ENCODE results near the gene STK38L.

Gene STK38L

GRCh38 chr12:27212861-27213260 is 31.2 kb upstream of the STK38L start:
- no peaks in the 10 kb centered on the region for H3K27me3 ChIP-seq (ENCODE audit: low read depth, low read length)
- H3K4me3 ChIP-seq (ENCODE audit: low read depth in 1 of 2, low read length in 2 of 2): no peak overlapping the region
- H3K27ac ChIP-seq (ENCODE audit: low read length): no peak overlapping the region
- no peaks in the 10 kb centered on the region for H3K36me3 ChIP-seq (ENCODE audit: control insufficient read depth in 1 of 2, insufficient read depth in 2 of 2, low read length in 2 of 2)
- peaks cover 0 to 5% of the 10 kb centered on the region in 2 donors for H3K9me3 ChIP-seq (ENCODE audit: control insufficient read depth in 1 of 2, low read length in 2 of 2)
- H3K4me1 ChIP-seq (ENCODE audit: control insufficient read depth in 1 of 2, insufficient read depth in 2 of 2, low read length in 2 of 2): no peaks in the 10 kb centered on the region

DNA sequence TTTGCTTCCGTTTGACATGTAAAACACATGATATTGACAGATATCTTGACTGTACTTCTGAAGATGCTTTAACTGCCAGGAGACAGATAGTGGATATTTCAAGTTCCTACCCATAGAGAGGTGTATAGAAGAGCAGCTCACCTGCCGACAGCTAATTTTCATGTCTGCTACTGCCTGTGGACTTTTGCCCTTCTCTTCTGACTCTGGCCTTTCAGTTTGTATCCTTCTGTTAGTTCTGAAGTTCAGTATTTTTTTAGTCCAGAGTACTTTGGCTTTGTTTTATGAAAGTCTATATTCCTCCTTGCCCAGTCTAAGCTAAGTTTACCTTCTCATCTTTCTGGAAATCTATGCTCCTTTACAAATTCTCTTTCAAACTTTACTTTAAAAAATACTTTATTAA is 30.8 kb upstream of the STK38L start:
- H3K9me3 ChIP-seq (ENCODE audit: control insufficient read depth in 1 of 2, low read length in 2 of 2): peaks cover 0 to 5% of the 10 kb centered on the region in 2 donors
- no peaks in the 10 kb centered on the region for H3K27me3 ChIP-seq (ENCODE audit: low read depth, low read length)
- no peak overlapping the region for H3K4me3 ChIP-seq (ENCODE audit: low read depth in 1 of 2, low read length in 2 of 2)
- no peaks in the 10 kb centered on the region for H3K36me3 ChIP-seq (ENCODE audit: control insufficient read depth in 1 of 2, insufficient read depth in 2 of 2, low read length in 2 of 2)
- H3K27ac ChIP-seq (ENCODE audit: low read length): no peak overlapping the region
- no peaks in the 10 kb centered on the region for H3K4me1 ChIP-seq (ENCODE audit: control insufficient read depth in 1 of 2, insufficient read depth in 2 of 2, low read length in 2 of 2)

GRCh38 chr12:27213830-27214787 is 30.0 kb upstream of the STK38L start:
- H3K4me3 ChIP-seq (ENCODE audit: low read depth in 1 of 2, low read length in 2 of 2): no peak overlapping the region
- no peaks in the 10 kb centered on the region for H3K27me3 ChIP-seq (ENCODE audit: low read depth, low read length)
- H3K27ac ChIP-seq (ENCODE audit: low read length): no peak overlapping the region

GRCh38 chr12:27217590-27217989 is 26.5 kb upstream of the STK38L start:
- Histone ChIP-seq H3K9me3 (ENCODE audit: control insufficient read depth in 1 of 2, low read length in 2 of 2) (no peaks in the 10 kb centered on the region), H3K27me3 (ENCODE audit: low read depth, low read length) (no peaks in the 10 kb centered on the region), H3K27ac (ENCODE audit: low read length) (no peak overlapping the region), H3K36me3 (ENCODE audit: control insufficient read depth in 1 of 2, insufficient read depth in 2 of 2, low read length in 2 of 2) (no peaks in the 10 kb centered on the region), H3K4me1 (ENCODE audit: control insufficient read depth in 1 of 2, insufficient read depth in 2 of 2, low read length in 2 of 2) (no peaks in the 10 kb centered on the region), H3K4me3 (ENCODE audit: low read depth in 1 of 2, low read length in 2 of 2) (no peak overlapping the region)

More at GRCh38 chr12:27213830-27214787, 30.0 kb upstream of the STK38L start:
- H3K4me1 ChIP-seq (ENCODE audit: control insufficient read depth in 1 of 2, insufficient read depth in 2 of 2, low read length in 2 of 2): no peaks in the 10 kb centered on the region
- peaks cover 0 to 4% of the 10 kb centered on the region in 2 donors for H3K9me3 ChIP-seq (ENCODE audit: control insufficient read depth in 1 of 2, low read length in 2 of 2)
- H3K36me3 ChIP-seq (ENCODE audit: control insufficient read depth in 1 of 2, insufficient read depth in 2 of 2, low read length in 2 of 2): no peaks in the 10 kb centered on the region

DNA sequence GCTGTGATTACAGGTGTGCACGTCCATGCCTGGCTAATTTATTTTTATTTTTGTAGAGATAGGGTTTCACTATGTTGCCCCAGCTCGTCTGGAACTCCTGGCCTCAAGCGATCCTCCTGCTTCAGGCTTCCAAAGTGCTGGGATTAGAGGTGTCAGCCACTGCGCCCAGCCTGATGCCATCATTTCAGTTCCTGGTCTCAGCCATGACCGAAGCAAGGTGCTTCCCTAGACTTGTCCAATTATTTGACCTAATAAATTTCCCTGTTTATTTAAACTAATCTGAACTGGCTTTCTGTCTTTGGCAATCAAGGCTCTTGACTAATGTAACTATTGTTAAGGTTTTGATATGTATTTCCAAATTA is 24.4 kb upstream of the STK38L start:
- Histone ChIP-seq H3K27ac (ENCODE audit: low read length) (no peak overlapping the region), H3K27me3 (ENCODE audit: low read depth, low read length) (no peaks in the 10 kb centered on the region)

DNA sequence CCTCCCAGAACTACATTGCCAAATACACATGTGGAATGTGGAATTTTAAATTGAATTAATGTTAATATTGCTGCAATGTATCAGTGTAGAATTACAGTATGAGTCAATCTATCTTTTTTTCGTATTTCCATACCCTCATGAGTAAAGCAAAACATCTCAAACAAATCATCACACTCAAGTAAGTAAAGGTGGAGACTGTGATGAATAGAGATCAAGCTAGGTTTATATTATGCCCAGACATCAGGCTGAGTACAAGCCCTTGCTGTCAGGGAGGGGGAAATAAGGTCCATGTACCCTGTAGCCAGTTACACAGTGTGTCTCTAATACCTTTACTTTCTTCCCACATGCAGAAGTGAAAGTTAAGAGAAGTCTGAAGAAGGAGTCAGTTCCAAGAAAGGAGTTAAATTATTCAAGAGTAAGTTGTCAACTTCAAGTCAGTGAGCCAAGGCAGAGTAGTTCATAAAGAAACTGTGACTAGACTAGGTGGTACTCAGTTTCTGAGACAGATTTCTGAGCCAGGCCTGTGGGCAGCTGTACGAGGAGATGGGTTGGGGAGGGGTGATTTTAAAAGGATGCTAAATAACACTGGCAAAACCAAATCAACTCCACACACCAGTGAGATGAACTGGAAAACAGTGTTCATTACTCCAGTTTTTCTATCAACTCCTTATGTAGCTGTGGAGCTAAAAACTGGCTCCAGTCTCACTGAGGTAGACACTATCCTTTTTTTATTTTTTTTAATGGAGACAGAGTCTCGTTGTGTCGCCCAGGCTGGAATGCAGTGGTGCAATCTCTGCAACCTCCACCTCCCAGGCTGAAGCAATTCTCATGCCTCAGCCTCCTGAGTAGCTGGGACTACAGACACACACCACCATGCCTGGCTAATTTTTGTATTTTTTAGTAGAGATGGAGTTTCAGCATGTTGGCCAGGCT is 23.8 kb upstream of the STK38L start:
- H3K4me1 ChIP-seq (ENCODE audit: control insufficient read depth in 1 of 2, insufficient read depth in 2 of 2, low read length in 2 of 2): no peaks in the 10 kb centered on the region
- H3K27me3 ChIP-seq (ENCODE audit: low read depth, low read length): no peaks in the 10 kb centered on the region
- H3K27ac ChIP-seq (ENCODE audit: low read length): no peak overlapping the region
- no peaks in the 10 kb centered on the region for H3K9me3 ChIP-seq (ENCODE audit: control insufficient read depth in 1 of 2, low read length in 2 of 2)
- no peaks in the 10 kb centered on the region for H3K36me3 ChIP-seq (ENCODE audit: control insufficient read depth in 1 of 2, insufficient read depth in 2 of 2, low read length in 2 of 2)
- no peak overlapping the region for H3K4me3 ChIP-seq (ENCODE audit: low read depth in 1 of 2, low read length in 2 of 2)

More for the DNA sequence above, 24.4 kb upstream of the STK38L start:
- Histone ChIP-seq H3K4me3 (ENCODE audit: low read depth in 1 of 2, low read length in 2 of 2) (no peak overlapping the region), H3K36me3 (ENCODE audit: control insufficient read depth in 1 of 2, insufficient read depth in 2 of 2, low read length in 2 of 2) (no peaks in the 10 kb centered on the region), H3K9me3 (ENCODE audit: control insufficient read depth in 1 of 2, low read length in 2 of 2) (no peaks in the 10 kb centered on the region), H3K4me1 (ENCODE audit: control insufficient read depth in 1 of 2, insufficient read depth in 2 of 2, low read length in 2 of 2) (no peaks in the 10 kb centered on the region)

- Histone ChIP-seq H3K9me3 (ENCODE audit: control insufficient read depth in 1 of 2, low read length in 2 of 2) (no peaks in the 10 kb centered on the region), H3K36me3 (ENCODE audit: control insufficient read depth in 1 of 2, insufficient read depth in 2 of 2, low read length in 2 of 2) (no peaks in the 10 kb centered on the region), H3K27me3 (ENCODE audit: low read depth, low read length) (no peaks in the 10 kb centered on the region), H3K27ac (ENCODE audit: low read length) (no peak overlapping the region), H3K4me1 (ENCODE audit: control insufficient read depth in 1 of 2, insufficient read depth in 2 of 2, low read length in 2 of 2) (no peaks in the 10 kb centered on the region), H3K4me3 (ENCODE audit: low read depth in 1 of 2, low read length in 2 of 2) (no peak overlapping the region)
These were observed 23.1 kb upstream of the STK38L start for GRCh38 chr12:27220988-27221345.

DNA sequence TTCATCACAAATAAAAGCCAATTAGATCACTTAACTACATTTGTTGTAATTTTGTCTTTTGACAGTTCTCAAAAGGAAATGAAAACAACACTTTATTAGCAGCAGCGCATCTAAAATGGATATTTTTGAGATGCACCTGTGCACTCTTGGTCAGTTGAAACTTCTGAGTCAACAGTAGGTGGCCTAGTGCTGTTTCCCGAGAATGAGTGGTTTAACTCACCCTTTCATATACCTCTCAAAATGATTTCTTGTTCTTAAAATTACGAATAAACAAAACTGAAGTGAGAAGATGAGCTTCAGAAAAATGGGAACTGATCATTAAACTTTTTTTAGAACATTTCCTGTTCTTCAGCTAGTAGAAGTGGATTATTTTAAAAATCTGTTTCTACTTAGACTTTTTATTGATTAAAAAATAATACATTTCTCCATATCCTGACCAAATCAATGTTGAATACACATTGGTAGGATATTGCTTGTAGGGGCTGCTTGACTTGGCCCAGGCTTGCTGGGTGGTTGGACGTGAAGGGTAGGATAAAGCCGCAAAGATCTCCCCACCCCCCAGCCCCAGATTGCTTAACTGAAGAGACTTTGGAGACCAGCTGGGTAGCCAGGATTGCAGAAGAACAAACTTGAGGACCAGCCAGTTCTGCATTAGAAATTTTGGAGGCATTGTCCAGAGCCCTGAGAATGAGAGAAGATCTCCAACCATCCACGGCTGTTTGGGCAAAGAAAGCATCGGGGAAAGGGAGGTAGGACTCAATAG is 22.3 kb upstream of the STK38L start:
- no peaks in the 10 kb centered on the region for H3K36me3 ChIP-seq (ENCODE audit: control insufficient read depth in 1 of 2, insufficient read depth in 2 of 2, low read length in 2 of 2)
- no peak overlapping the region for H3K27ac ChIP-seq (ENCODE audit: low read length)
- H3K4me1 ChIP-seq (ENCODE audit: control insufficient read depth in 1 of 2, insufficient read depth in 2 of 2, low read length in 2 of 2): no peaks in the 10 kb centered on the region

DNA sequence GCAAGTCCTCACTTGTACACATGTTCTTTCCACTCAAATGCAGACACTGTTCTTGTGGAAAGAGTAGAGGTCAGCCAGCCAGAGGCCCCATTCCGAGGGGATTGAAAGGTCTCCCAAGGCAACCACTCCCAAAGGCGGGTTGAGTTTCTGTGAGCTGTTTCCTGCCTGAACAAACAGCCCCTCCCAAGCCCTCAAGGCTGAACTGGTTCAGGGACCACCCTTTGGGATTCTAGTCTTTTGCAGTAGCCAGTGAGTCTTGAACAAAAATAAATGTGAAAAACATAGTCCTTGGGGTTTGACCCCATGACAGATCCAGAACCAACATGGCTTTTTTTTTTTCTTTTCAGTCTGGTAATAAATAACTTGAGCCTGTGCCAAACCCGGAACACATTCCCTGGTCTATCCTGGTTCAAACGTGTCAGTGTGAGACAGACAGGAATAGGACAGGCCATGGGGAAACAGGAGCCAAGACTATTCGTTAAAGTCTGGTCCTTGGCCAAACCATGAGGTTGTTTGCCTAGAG is 17.6 kb upstream of the STK38L start:
- Histone ChIP-seq H3K27me3 (ENCODE audit: low read depth, low read length) (no peaks in the 10 kb centered on the region), H3K4me3 (ENCODE audit: low read depth in 1 of 2, low read length in 2 of 2) (no peak overlapping the region), H3K36me3 (ENCODE audit: control insufficient read depth in 1 of 2, insufficient read depth in 2 of 2, low read length in 2 of 2) (no peaks in the 10 kb centered on the region), H3K4me1 (ENCODE audit: control insufficient read depth in 1 of 2, insufficient read depth in 2 of 2, low read length in 2 of 2) (no peaks in the 10 kb centered on the region), H3K9me3 (ENCODE audit: control insufficient read depth in 1 of 2, low read length in 2 of 2) (no peaks in the 10 kb centered on the region), H3K27ac (ENCODE audit: low read length) (peak overlapping the region; percentile 14)

More for the DNA sequence above, 22.3 kb upstream of the STK38L start:
- H3K27me3 ChIP-seq (ENCODE audit: low read depth, low read length): no peaks in the 10 kb centered on the region
- no peaks in the 10 kb centered on the region for H3K9me3 ChIP-seq (ENCODE audit: control insufficient read depth in 1 of 2, low read length in 2 of 2)
- no peak overlapping the region for H3K4me3 ChIP-seq (ENCODE audit: low read depth in 1 of 2, low read length in 2 of 2)

- Histone ChIP-seq H3K27me3 (ENCODE audit: low read depth, low read length) (no peaks in the 10 kb centered on the region), H3K4me3 (ENCODE audit: low read depth in 1 of 2, low read length in 2 of 2) (no peak overlapping the region), H3K36me3 (ENCODE audit: control insufficient read depth in 1 of 2, insufficient read depth in 2 of 2, low read length in 2 of 2) (no peaks in the 10 kb centered on the region), H3K27ac (ENCODE audit: low read length) (no peak overlapping the region), H3K4me1 (ENCODE audit: control insufficient read depth in 1 of 2, insufficient read depth in 2 of 2, low read length in 2 of 2) (no peaks in the 10 kb centered on the region), H3K9me3 (ENCODE audit: control insufficient read depth in 1 of 2, low read length in 2 of 2) (no peaks in the 10 kb centered on the region)
These were observed 14.7 kb upstream of the STK38L start for GRCh38 chr12:27229367-27229766.
